HCT116 (cell line): ENCODE measurements around the gene HMSD. TPM values are rescaled to one million over a fixed set of nuclear protein-coding genes. Genes with fewer than 3 reads are reported as not detected.

ENCODE experiments used
- ATAC-seq: fragments of 200-7000 bp; cut with Tn5 transposase; 2 replicates; pipeline ENCODE4 v1.9.1; 2020; ENCODE audit warnings: mild to moderate bottlenecking, moderate library complexity
- BruUV-seq: library from RNA; stranded (reverse); fragments of 400-500 nt; replicated peaks from 2 replicates; lab custom pipeline; 2021; lab: Mats Ljungman, UMichigan
- CTCF ChIA-PET: fragments of 300-600 bp; sonication (Branson Sonifier 250); formaldehyde crosslinking; loops from one replicate; lab custom pipeline; 2021; ENCODE audit warnings: antibody characterized with exemption; lab: Charles Lee
- POLR2A ChIA-PET: fragments of 300-600, 350-600 bp; sonication (Branson Sonifier 250); formaldehyde crosslinking; loops from one replicate; lab custom pipeline; 2021; ENCODE audit warnings: antibody characterized with exemption; lab: Charles Lee
- RAD21 ChIA-PET, 2 experiments: fragments of 300-600 bp; sonication (Branson Sonifier 250); formaldehyde crosslinking; loops; one replicate each; lab custom pipeline; 2023; ENCODE audit warnings: low total read pairs in 2 of 2; ENCODE audit not compliant: uncharacterized antibody in 2 of 2, unreplicated experiment in 2 of 2, low non-redundant PET in 1 of 2; lab: Charles Lee
- DNase-seq: peaks from one replicate; pipeline ENCODE4 v3.0.0-alpha.2; 2010; ENCODE audit warnings: low read depth, low spot score
- H2AFZ ChIP-seq: fragments of 200-600 bp; shearing (Covaris generic), sonication (generic); 2 replicates; pipeline ENCODE4 v1.6.1; 2017; ENCODE audit warnings: low read depth, mixed run types, mixed read lengths, antibody characterized with exemption, low read length; ENCODE audit not compliant: poor library complexity, severe bottlenecking
- H3K27ac ChIP-seq: 2 replicates; pipeline ENCODE4 v1.5.1; 2012; ENCODE audit warnings: low read depth, low read length
- H3K27me3 ChIP-seq: fragments of 200-600 bp; sonication (generic); 2 replicates; pipeline ENCODE4 v1.6.1; 2016; ENCODE audit warnings: mixed run types, low read length, mixed read lengths; ENCODE audit not compliant: insufficient read depth
- H3K36me3 ChIP-seq, 2 experiments: fragments of 200-500 bp in 1 of 2; fragments of 200-600 bp in 1 of 2; sonication (Bioruptor generic) in 1 of 2; sonication (generic) in 1 of 2; 2 replicates each; pipeline versions ENCODE4 v1.5.1 to v1.6.1; 2014 to 2016; ENCODE audit warnings: low read length in 2 of 2, inconsistent platforms in 1 of 2, mixed read lengths in 1 of 2, mixed run types in 1 of 2; ENCODE audit not compliant: insufficient read depth in 2 of 2, control insufficient read depth in 1 of 2
- H3K4me1 ChIP-seq, 2 experiments: fragments of 200-600 bp in 1 of 2; sonication (generic) in 1 of 2; 2 replicates each; pipeline versions ENCODE4 v1.5.1 to v1.6.1; 2012 to 2017; ENCODE audit warnings: low read length in 2 of 2, inconsistent platforms in 1 of 2, mild to moderate bottlenecking in 1 of 2, mixed read lengths in 1 of 2, mixed run types in 1 of 2, moderate library complexity in 1 of 2; ENCODE audit not compliant: insufficient read depth in 2 of 2, control insufficient read depth in 1 of 2
- H3K4me2 ChIP-seq: fragments of 200-600 bp; sonication (generic); 2 replicates; pipeline ENCODE4 v1.6.1; 2017; ENCODE audit warnings: mixed run types, low read length, mixed read lengths
- H3K4me3 ChIP-seq, 2 experiments: fragments of 200-600 bp in 1 of 2; sonication (generic) in 1 of 2; replicated peaks in 1 of 2; 2 replicates each; pipeline ENCODE4 v1.5.1; 2011 to 2016; ENCODE audit warnings: low read length in 2 of 2, control low read depth in 1 of 2, low read depth in 1 of 2, mild to moderate bottlenecking in 1 of 2, mixed read lengths in 1 of 2, mixed run types in 1 of 2
- H3K79me2 ChIP-seq: fragments of 200-600 bp; sonication (generic); 2 replicates; pipeline ENCODE4 v1.6.1; 2017; ENCODE audit warnings: mild to moderate bottlenecking, mixed run types, low read length, moderate library complexity, mixed read lengths; ENCODE audit not compliant: insufficient read depth
- H3K9ac ChIP-seq: fragments of 200-600 bp; sonication (generic); 2 replicates; pipeline ENCODE4 v1.6.1; 2016; ENCODE audit warnings: low read length, mixed read lengths
- H3K9me2 ChIP-seq: fragments of 200-600 bp; sonication (generic), shearing (Covaris generic); 2 replicates; pipeline ENCODE4 v1.6.1; 2017; ENCODE audit warnings: mixed run types, mild to moderate bottlenecking, moderate library complexity; ENCODE audit not compliant: insufficient read depth
- H3K9me3 ChIP-seq, 2 experiments: fragments of 200-500 bp in 1 of 2; fragments of 200-600 bp in 1 of 2; sonication (Bioruptor generic) in 1 of 2; sonication (generic) in 1 of 2; 2 replicates each; pipeline ENCODE4 v1.6.1; 2014 to 2017; ENCODE audit warnings: low read length in 2 of 2, mixed read lengths in 2 of 2, inconsistent platforms in 1 of 2, low read depth in 1 of 2, mild to moderate bottlenecking in 1 of 2, mixed run types in 1 of 2, moderate library complexity in 1 of 2; ENCODE audit not compliant: control insufficient read depth in 1 of 2, insufficient read depth in 1 of 2
- H4K20me1 ChIP-seq: fragments of 200-600 bp; sonication (generic), shearing (Covaris generic); 2 replicates; pipeline ENCODE4 v1.6.1; 2017; ENCODE audit warnings: mixed run types, mild to moderate bottlenecking, moderate library complexity; ENCODE audit not compliant: insufficient read depth
- CBX3 ChIP-seq: IDR thresholded peaks from 2 replicates; pipeline ENCODE4 v1.6.1; 2012; ENCODE audit warnings: low read depth
- ELF1 ChIP-seq: IDR thresholded peaks from 2 replicates; pipeline ENCODE4 v1.6.1; 2012; ENCODE audit warnings: low read depth, borderline replicate concordance
- EZH2 ChIP-seq: fragments of 200-600 bp; sonication (generic); IDR thresholded peaks from 2 replicates; pipeline ENCODE4 v1.6.1; 2017; ENCODE audit warnings: antibody characterized with exemption, mixed run types
- FOSL1 ChIP-seq: IDR thresholded peaks from 2 replicates; pipeline ENCODE4 v1.6.1; 2012; ENCODE audit warnings: low read depth
- POLR2A ChIP-seq: IDR thresholded peaks from 2 replicates; pipeline ENCODE4 v1.7.0; 2011; ENCODE audit warnings: borderline replicate concordance; ENCODE audit not compliant: insufficient read depth, insufficient read length; ENCODE audit errors: extremely low read depth
- POLR2AphosphoS5 ChIP-seq: IDR thresholded peaks from 2 replicates; pipeline ENCODE4 v1.6.1; 2011; ENCODE audit warnings: mild to moderate bottlenecking, low read depth, low read length, moderate library complexity
- SIN3A ChIP-seq: IDR thresholded peaks from 2 replicates; pipeline ENCODE4 v1.6.1; 2012; ENCODE audit warnings: low read depth
- SP1 ChIP-seq: IDR thresholded peaks from 2 replicates; pipeline ENCODE4 v1.6.1; 2012; ENCODE audit warnings: low read depth
- SRF ChIP-seq: IDR thresholded peaks from 2 replicates; pipeline ENCODE4 v1.6.1; 2012; ENCODE audit warnings: low read depth
- YY1 ChIP-seq: IDR thresholded peaks from 2 replicates; pipeline ENCODE4 v1.6.1; 2011; ENCODE audit warnings: low read length, low read depth, moderate library complexity, mild to moderate bottlenecking; ENCODE audit not compliant: insufficient replicate concordance; ENCODE audit errors: extremely low read depth
- ZNF274 ChIP-seq: fragments of 200-500 bp; sonication (Bioruptor generic); IDR thresholded peaks from 2 replicates; pipeline ENCODE4 v1.6.1; 2014; ENCODE audit warnings: mild to moderate bottlenecking, low read depth, low read length, inconsistent platforms
- intact Hi-C: fragments of 100-400 bp; cut with micrococcal nuclease; formaldehyde crosslinking; loops from 2 replicates; pipeline ENCODE4 v1.10.0; 2022
- total RNA-seq: library from RNA; stranded (reverse); gene quantifications from one replicate; pipeline ENCODE4 v1.2.1, GENCODE V29; 2021; ENCODE audit not compliant: unreplicated experiment
- TF ChIP-seq, protein P1 (sequence below): IDR thresholded peaks from 2 replicates; pipeline ENCODE4 v1.6.1; 2012

The HMSD gene
- total RNA-seq, 1 experiment from 2014 or later, result 5.3 TPM

DNA sequence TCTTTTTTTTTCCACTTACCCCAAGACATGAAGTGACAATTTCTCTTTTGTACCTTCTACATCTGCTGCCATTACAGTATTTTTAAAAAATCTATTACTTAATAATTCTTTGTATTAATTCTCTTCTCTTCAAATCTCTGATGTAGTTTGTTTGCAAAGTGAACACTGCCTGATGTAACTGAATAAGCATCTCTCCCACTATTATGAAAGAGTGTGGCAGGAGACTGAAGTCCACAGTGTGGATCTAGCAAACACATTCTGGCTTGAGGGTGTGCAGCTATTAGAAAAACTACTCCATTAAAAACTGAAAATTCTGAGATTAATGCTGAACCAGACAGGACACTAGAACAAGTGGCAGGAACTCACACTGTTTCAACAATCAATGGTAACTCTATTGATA lies 15.8 kb downstream of the HMSD start:
- Histone ChIP-seq H3K9me2 (no peaks in the 10 kb centered on the region), H3K9ac (no peak overlapping the region), H3K4me1 (peaks cover 0 to 10% of the 10 kb centered on the region in 2 experiments; a peak in 3 of 4 replicates), H2AFZ (no peak overlapping the region), H4K20me1 (no peaks in the 10 kb centered on the region), H3K79me2 (no peaks in the 10 kb centered on the region), H3K4me2 (no peak overlapping the region), H3K36me3 (no peaks in the 10 kb centered on the region), H3K9me3 (no peaks in the 10 kb centered on the region), H3K27me3 (no peaks in the 10 kb centered on the region), H3K27ac (no peak overlapping the region), H3K4me3 (no peak overlapping the region)
- DNase-seq (no peak), ATAC-seq (no peak)
- ChIA-PET CTCF (interaction anchor here (1.9 kb wide), 1 partner anchor 29 kb away, joined by 5 read pairs; no protein-coding TSS in a partner anchor), POLR2A (no interaction called here), RAD21 (no interaction called here)
- BruUV-seq, result no TSS peak
- intact Hi-C loops, result no loop called here
- TF ChIP-seq SP1, result no peak
- no peak for TF ChIP-seq FOSL1
- TF ChIP-seq ZNF274, result no peak
- TF ChIP-seq SIN3A, result no peak
- no peak for TF ChIP-seq SRF
- TF ChIP-seq EZH2, result no peak
- no peak for TF ChIP-seq ELF1
- TF ChIP-seq POLR2A, result no peak
- TF ChIP-seq, protein P1, sequence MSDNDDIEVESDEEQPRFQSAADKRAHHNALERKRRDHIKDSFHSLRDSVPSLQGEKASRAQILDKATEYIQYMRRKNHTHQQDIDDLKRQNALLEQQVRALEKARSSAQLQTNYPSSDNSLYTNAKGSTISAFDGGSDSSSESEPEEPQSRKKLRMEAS, result no peak
- no peak for TF ChIP-seq POLR2AphosphoS5

DNA sequence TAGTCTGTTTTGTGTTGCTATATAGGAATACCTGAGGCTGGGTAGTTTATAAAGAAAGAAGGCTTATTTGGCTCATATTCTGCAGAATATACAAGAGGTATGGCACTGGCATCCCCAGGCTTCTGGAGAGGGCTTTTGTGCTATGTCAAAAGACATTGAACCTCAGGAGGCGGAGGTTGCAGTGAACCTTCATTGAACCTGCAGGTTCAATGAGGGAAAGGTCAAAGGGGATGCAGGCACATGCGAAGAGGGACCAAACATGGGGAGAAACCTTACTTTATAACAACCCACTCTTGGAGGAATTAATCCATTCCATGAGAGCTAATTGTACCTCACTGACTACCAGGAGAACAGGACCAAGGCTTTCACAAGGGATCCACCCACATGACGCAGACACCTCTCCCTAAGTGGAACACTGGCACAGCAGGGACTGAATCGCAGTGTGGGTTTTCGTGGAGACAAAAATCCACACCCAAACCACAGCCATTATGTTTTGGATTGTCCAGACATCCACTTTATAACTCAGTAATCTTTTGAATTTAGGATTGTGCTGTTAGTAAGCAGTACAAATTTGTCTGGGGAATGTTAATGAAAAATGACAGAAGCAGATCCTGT lies 16.7 kb downstream of the HMSD start:
- intact Hi-C loops, result no loop called here
- ChIA-PET POLR2A (no interaction called here), RAD21 (no interaction called here), CTCF (no interaction called here)
- Histone ChIP-seq H3K36me3 (no peaks in the 10 kb centered on the region), H2AFZ (no peak overlapping the region), H3K27me3 (no peaks in the 10 kb centered on the region), H3K79me2 (no peaks in the 10 kb centered on the region), H3K4me2 (no peak overlapping the region), H3K27ac (no peak overlapping the region), H3K9me2 (no peaks in the 10 kb centered on the region), H3K9me3 (no peaks in the 10 kb centered on the region), H3K9ac (no peak overlapping the region), H3K4me3 (no peak overlapping the region), H4K20me1 (no peaks in the 10 kb centered on the region), H3K4me1 (peaks cover 0 to 13% of the 10 kb centered on the region in 2 experiments; a peak in 3 of 4 replicates)
- no peak for TF ChIP-seq YY1
- no peak for TF ChIP-seq ZNF274
- no peak for TF ChIP-seq POLR2A
- TF ChIP-seq CBX3, result no peak
- BruUV-seq, result no TSS peak
- ATAC-seq, result no peak
- no peak for DNase-seq
